SKM-1 treated with dmso at 0.1 percent for 144 hours (cell line): ENCODE data around the gene ADPRM.
"Not testable (repeated sequence)": the region's sequence is repeated elsewhere in the genome, so short reads cannot be mapped to it uniquely, and the experiment has no call there.

ENCODE experiments used
- DNase-seq: peaks from one replicate; lab custom pipeline; 2025; ENCODE audit not compliant: unreplicated experiment; lab: John Stamatoyannopoulos, UW

Gene ADPRM

GRCh38 chr17:10698096-10698818 lies 863 bp downstream of the ADPRM start:
- DNase-seq: no peak

DNA sequence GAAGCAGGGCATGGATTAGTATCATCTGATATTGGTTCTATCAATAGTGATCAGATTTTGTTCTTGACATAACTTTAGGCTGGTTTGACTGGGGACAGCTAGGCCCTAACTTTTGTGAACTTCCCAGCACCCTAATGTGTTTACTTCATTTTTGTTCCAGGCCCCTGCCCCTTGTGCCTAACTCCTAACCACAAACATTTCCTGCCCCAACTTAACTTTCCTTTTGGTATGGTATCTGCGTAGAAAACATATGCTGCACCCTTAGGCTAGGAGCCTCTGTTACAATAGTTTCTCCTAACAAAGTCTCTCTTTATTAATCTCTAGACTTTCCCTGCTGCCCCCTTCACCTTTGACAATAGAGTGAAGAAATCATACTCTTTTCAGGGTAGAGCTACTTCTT lies 2.5 kb downstream of the ADPRM start:
- no peak for DNase-seq

- no peak for DNase-seq
These were observed 5.2 kb downstream of the ADPRM start for GRCh38 chr17:10702574-10702973.

GRCh38 chr17:10705727-10706126 lies 8.3 kb downstream of the ADPRM start:
- DNase-seq: no peak

GRCh38 chr17:10713318-10713717 lies 15.9 kb downstream of the ADPRM start:
- no peak for DNase-seq

- no peak for DNase-seq
These were observed 18.8 kb downstream of the ADPRM start for GRCh38 chr17:10716218-10716617.

- DNase-seq: no peak
These were observed 21.2 kb downstream of the ADPRM start for GRCh38 chr17:10718547-10718946.

DNA sequence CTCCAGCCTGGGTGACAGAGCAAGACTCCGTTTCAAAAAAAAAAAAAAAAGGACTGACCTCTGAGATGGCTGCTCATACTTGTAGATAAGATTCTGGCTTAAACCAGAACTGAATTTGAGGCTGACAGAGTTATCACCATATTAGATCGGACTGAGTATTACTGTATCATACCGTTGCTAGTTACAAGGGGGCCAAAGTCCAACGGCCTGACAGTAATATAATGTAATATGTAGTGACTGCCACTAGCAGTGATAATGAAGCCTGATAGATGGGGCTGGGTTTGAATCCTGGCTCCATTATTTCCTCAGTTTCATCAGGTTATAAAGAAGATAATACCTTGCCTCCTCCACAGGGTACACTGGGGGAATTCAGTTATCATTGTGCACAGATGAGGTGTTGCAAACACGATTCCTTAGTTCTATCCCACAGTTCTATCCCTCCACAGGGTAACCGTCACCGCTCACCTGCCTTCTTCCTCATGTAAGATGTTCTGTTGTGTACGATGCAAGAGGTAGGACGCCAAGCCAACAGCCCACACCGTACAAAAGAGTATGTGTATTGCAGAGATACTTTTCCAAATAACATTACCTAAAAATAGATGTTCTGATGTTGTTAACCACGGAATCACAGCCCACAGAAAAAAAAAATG lies 27.3 kb downstream of the ADPRM start:
- DNase-seq: no peak

- no peak for DNase-seq
These were observed 27.9 kb downstream of the ADPRM start for GRCh38 chr17:10725262-10725661.

- DNase-seq: no peak
These were observed 28.8 kb downstream of the ADPRM start for GRCh38 chr17:10726196-10726595.

- no peak for DNase-seq
These were observed 29.8 kb downstream of the ADPRM start for GRCh38 chr17:10727192-10727591.

DNA sequence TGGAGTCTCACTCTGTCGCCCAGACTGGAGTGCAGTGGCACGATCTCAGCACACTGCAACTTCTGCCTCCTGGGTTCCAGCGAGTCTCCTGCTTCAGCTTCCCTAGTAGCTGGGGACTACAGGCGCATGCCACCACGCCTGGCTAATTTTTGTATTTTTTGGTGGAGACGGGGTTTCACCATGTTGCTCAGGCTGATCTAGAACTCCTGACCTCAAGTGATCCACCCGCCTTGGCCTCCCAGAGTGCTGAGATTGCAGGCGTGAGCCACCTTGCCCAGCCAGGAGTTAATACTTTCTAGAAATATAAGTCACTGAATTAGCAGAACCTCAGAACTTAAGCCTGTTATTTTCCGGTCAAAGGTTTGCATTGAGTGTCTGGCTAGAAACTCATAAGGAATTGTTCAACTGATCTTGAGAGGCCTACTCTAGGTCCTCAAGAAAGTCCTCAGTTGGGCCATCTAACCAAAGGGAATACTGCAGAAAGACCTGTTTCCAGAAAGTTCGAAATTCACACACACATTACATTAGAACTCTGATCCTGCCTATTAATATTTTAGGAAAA lies 31.0 kb downstream of the ADPRM start:
- DNase-seq: no peak

GRCh38 chr17:10729334-10730193 lies 32.2 kb downstream of the ADPRM start, which contains the start of gene TMEM220:
Gene TMEM220 (minus strand): TSS chr17:10730023. CDS start chr17:10729851, 172 bp downstream.
- DNase-seq: no peak

GRCh38 chr17:10730247-10730646 lies 32.9 kb downstream of the ADPRM start:
- DNase-seq: not testable (repeated sequence)

DNA sequence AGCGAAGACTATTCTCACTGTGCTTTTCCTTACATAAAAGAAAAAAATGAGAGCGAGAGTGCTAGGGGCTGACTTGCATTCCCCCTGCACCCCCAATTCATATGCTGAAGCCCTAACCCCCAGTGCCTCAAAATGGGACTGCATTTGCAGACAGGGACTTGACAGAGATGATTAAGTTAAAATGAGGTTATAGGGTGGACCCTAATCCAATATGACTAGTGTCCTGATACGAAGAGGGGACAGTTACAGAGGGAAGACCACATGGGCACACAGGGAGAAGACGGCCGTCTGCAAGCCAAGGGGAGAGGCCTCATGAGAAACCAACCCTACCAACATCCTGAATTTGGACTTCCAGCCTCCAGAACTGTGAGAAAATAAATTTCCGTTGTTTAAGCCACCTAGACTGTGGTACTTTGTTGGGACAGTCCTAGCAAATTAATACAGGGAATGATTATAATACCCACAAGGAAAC lies 34.0 kb downstream of the ADPRM start:
- DNase-seq: no peak

DNA sequence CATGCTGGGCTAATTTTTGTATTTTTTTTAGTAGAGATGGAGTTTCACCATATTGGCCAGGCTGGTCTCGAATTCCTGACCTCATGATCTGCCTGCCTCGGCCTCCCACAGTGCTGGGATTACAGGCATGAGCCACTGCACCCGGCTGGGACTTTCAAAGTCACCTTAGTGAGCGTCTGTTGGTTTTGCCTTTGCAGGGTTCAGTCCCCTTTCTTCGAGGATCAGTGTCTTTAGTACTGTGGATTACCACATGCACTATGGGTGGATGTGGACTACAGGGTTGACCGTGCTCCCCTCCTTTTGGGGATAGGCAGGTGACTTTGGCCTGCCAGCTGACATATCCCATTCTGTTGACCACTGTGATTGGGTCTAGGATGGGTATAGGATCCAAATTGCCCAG lies 34.7 kb downstream of the ADPRM start:
- not testable (repeated sequence) for DNase-seq

DNA sequence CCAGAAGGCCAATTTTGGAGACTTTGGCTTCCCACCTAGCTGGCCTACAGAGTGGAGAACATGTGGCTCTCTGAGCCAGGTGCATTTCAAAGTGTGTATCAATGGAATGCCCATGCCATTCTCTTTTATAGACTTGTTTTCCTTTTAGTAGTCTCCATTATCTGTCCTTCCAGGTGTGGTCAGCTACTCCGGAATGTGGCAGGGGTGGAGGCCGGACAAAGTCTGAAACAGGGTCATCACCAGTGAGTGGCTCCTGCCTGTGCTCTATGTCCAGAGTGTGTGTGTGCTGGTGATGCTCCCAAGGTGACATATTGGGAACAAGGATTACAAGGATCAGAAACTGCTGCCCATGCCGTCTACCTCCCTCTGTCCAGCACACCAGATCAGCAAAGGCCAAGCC lies 36.3 kb downstream of the ADPRM start:
- no peak for DNase-seq

GRCh38 chr17:10735251-10735650 lies 37.9 kb downstream of the ADPRM start:
- no peak for DNase-seq

GRCh38 chr17:10735821-10736220 lies 38.4 kb downstream of the ADPRM start:
- no peak for DNase-seq

GRCh38 chr17:10737168-10737622 lies 39.8 kb downstream of the ADPRM start:
- DNase-seq: peak; percentile 1

GRCh38 chr17:10737736-10738135 lies 40.3 kb downstream of the ADPRM start:
- no peak for DNase-seq
